ENCODE measurements around the gene PVALB. TPM values are rescaled to one million over a fixed set of nuclear protein-coding genes. Genes with fewer than 3 reads are reported as not detected.

The PVALB gene
- total and polyA plus RNA-seq, 3 donors from 2014 or later = 2.3 to 3.0 TPM; not detected in 1

- WGBS, 2 donors = 71 to 83% methylated on average over 2 of the region's 2 CpGs
- TF ChIP-seq POLR2A (IDR thresholded peaks at IDR 0.05) (no peak), CTCF (IDR thresholded peaks at IDR 0.05) (no peak)
- Histone ChIP-seq H3K4me1 (no peaks in the 10 kb centered on the region), H3K9me3 (no peaks in the 10 kb centered on the region), H3K27me3 (no peaks in the 10 kb centered on the region), H3K36me3 (ENCODE audit: low read depth, missing control alignments) (no peaks in the 10 kb centered on the region), H3K4me3 (no peak overlapping the region), H3K27ac (no peak overlapping the region)
- DNase-seq = no peak
- intact Hi-C loops (cut with DNase I; ENCODE audit: low total_unique reads) = no loop called here
Measured at GRCh38 chr22:36830601-36831000, 13.8 kb upstream of the PVALB start.

DNA sequence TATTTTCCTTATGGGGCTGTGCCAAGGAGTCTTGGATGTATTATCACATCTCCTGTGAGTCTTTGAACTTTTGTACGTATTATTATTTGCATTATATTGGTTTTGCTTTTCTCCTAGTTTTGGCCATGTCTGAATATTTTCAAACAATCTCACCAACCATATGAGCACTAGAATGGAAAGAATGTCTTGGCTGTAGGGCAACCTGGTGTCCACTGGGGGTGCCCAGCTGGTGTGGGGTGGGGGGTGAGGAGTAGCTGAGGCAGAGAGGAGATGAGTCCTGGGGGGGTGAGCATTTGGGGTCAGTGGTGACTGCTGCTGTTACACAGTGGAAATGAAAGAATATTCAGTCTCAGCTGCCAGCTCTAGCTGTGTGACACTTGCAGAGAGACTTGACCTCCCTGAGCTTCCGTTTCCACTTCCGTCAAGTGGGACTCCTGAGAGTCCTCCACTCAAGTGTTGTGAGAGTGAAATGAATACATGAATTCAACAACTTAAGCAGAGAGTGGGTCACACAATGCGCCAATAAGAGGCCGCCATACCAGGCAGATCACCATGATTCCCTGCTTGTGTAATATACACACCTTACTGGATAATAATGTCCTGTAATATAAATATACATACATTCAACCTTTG lies 12.7 kb upstream of the PVALB start:
- Histone ChIP-seq H3K4me1 (no peaks in the 10 kb centered on the region), H3K27ac (no peak overlapping the region), H3K27me3 (no peaks in the 10 kb centered on the region), H3K4me3 (no peak overlapping the region), H3K36me3 (ENCODE audit: low read depth, missing control alignments) (no peaks in the 10 kb centered on the region), H3K9me3 (no peaks in the 10 kb centered on the region)
- TF ChIP-seq POLR2A (IDR thresholded peaks at IDR 0.05) (no peak), CTCF (IDR thresholded peaks at IDR 0.05) (no peak)
- no peak for DNase-seq
- intact Hi-C loops (cut with DNase I; ENCODE audit: low total_unique reads) = no loop called here
- WGBS, 2 donors = 73 to 74% methylated on average over 5 of the region's 5 CpGs

- no peak for TF ChIP-seq POLR2A (IDR thresholded peaks at IDR 0.05)
- TF ChIP-seq CTCF (IDR thresholded peaks at IDR 0.05) = no peak
- Histone ChIP-seq H3K36me3 (ENCODE audit: low read depth, missing control alignments) (no peaks in the 10 kb centered on the region), H3K4me1 (no peaks in the 10 kb centered on the region), H3K9me3 (no peaks in the 10 kb centered on the region), H3K4me3 (no peak overlapping the region), H3K27me3 (no peaks in the 10 kb centered on the region), H3K27ac (no peak overlapping the region)
- intact Hi-C loops (cut with DNase I; ENCODE audit: low total_unique reads) = no loop called here
- DNase-seq = no peak
- 75 to 80% methylated on average over 3 of the region's 3 CpGs for WGBS, 2 donors
Measured at GRCh38 chr22:36828815-36829214, 12.0 kb upstream of the PVALB start.

DNA sequence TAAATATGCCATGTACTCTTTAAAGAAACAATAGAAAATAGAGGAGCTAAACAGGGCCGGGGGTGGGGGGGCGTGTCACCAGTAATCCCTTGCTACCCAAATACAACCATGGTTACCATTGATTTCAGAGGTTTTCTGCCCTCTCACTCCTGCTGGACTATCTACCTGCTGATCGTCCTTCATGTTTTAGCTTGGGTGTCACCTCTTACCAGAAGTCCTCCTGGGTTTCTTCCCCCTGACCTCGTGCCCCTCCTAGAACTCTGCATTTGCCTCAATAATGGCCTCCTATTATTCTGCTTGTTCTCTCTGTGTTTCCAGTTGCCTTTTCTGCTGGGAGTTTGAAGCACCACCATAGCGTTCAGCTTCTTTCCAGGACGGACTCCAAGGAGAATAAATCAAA lies 9.4 kb upstream of the PVALB start:
- Histone ChIP-seq H3K4me3 (no peak overlapping the region), H3K27me3 (no peaks in the 10 kb centered on the region), H3K9me3 (no peaks in the 10 kb centered on the region), H3K4me1 (no peaks in the 10 kb centered on the region), H3K36me3 (ENCODE audit: low read depth, missing control alignments) (no peaks in the 10 kb centered on the region), H3K27ac (no peak overlapping the region)
- intact Hi-C loops (cut with DNase I; ENCODE audit: low total_unique reads) = no loop called here
- TF ChIP-seq CTCF (IDR thresholded peaks at IDR 0.05) (no peak), POLR2A (IDR thresholded peaks at IDR 0.05) (no peak)
- 77 to 80% methylated on average over 6 of the region's 6 CpGs for WGBS, 2 donors
- no peak for DNase-seq

GRCh38 chr22:36824655-36825054 lies 7.8 kb upstream of the PVALB start:
- H3K27ac ChIP-seq = no peak overlapping the region

More at GRCh38 chr22:36824655-36825054, 7.8 kb upstream of the PVALB start:
- TF ChIP-seq POLR2A (IDR thresholded peaks at IDR 0.05) (no peak), CTCF (IDR thresholded peaks at IDR 0.05) (no peak)
- H3K4me3 ChIP-seq = no peak overlapping the region
- H3K27me3 ChIP-seq = no peaks in the 10 kb centered on the region
- no peaks in the 10 kb centered on the region for H3K36me3 ChIP-seq (ENCODE audit: low read depth, missing control alignments)
- intact Hi-C loops (cut with DNase I; ENCODE audit: low total_unique reads) = no loop called here
- no peaks in the 10 kb centered on the region for H3K9me3 ChIP-seq
- WGBS, 2 donors = 100% methylated on average over 2 of the region's 2 CpGs
- no peaks in the 10 kb centered on the region for H3K4me1 ChIP-seq
- DNase-seq = no peak

Data from testis (tissue), 3 donors.